HCT116 (cell line): ENCODE measurements around the gene ATP6V1B1. TPM values are rescaled to one million over a fixed set of nuclear protein-coding genes. Genes with fewer than 3 reads are reported as not detected.

ENCODE experiments used
- ATAC-seq: fragments of 200-7000 bp; cut with Tn5 transposase; 2 replicates; pipeline ENCODE4 v1.9.1; 2020; ENCODE audit warnings: mild to moderate bottlenecking, moderate library complexity
- BruUV-seq: library from RNA; stranded (reverse); fragments of 400-500 nt; replicated peaks from 2 replicates; lab custom pipeline; 2021; lab: Mats Ljungman, UMichigan
- CTCF ChIA-PET: fragments of 300-600 bp; sonication (Branson Sonifier 250); formaldehyde crosslinking; loops from one replicate; lab custom pipeline; 2021; ENCODE audit warnings: antibody characterized with exemption; lab: Charles Lee
- POLR2A ChIA-PET: fragments of 300-600, 350-600 bp; sonication (Branson Sonifier 250); formaldehyde crosslinking; loops from one replicate; lab custom pipeline; 2021; ENCODE audit warnings: antibody characterized with exemption; lab: Charles Lee
- RAD21 ChIA-PET, 2 experiments: fragments of 300-600 bp; sonication (Branson Sonifier 250); formaldehyde crosslinking; loops; one replicate each; lab custom pipeline; 2023; ENCODE audit warnings: low total read pairs in 2 of 2; ENCODE audit not compliant: uncharacterized antibody in 2 of 2, unreplicated experiment in 2 of 2, low non-redundant PET in 1 of 2; lab: Charles Lee
- DNase-seq: peaks from one replicate; pipeline ENCODE4 v3.0.0-alpha.2; 2010; ENCODE audit warnings: low read depth, low spot score
- H2AFZ ChIP-seq: fragments of 200-600 bp; shearing (Covaris generic), sonication (generic); 2 replicates; pipeline ENCODE4 v1.6.1; 2017; ENCODE audit warnings: low read depth, mixed run types, mixed read lengths, antibody characterized with exemption, low read length; ENCODE audit not compliant: poor library complexity, severe bottlenecking
- H3K27ac ChIP-seq: 2 replicates; pipeline ENCODE4 v1.5.1; 2012; ENCODE audit warnings: low read depth, low read length
- H3K27me3 ChIP-seq: fragments of 200-600 bp; sonication (generic); 2 replicates; pipeline ENCODE4 v1.6.1; 2016; ENCODE audit warnings: mixed run types, low read length, mixed read lengths; ENCODE audit not compliant: insufficient read depth
- H3K36me3 ChIP-seq, 2 experiments: fragments of 200-500 bp in 1 of 2; fragments of 200-600 bp in 1 of 2; sonication (Bioruptor generic) in 1 of 2; sonication (generic) in 1 of 2; 2 replicates each; pipeline versions ENCODE4 v1.5.1 to v1.6.1; 2014 to 2016; ENCODE audit warnings: low read length in 2 of 2, inconsistent platforms in 1 of 2, mixed read lengths in 1 of 2, mixed run types in 1 of 2; ENCODE audit not compliant: insufficient read depth in 2 of 2, control insufficient read depth in 1 of 2
- H3K4me1 ChIP-seq, 2 experiments: fragments of 200-600 bp in 1 of 2; sonication (generic) in 1 of 2; 2 replicates each; pipeline versions ENCODE4 v1.5.1 to v1.6.1; 2012 to 2017; ENCODE audit warnings: low read length in 2 of 2, inconsistent platforms in 1 of 2, mild to moderate bottlenecking in 1 of 2, mixed read lengths in 1 of 2, mixed run types in 1 of 2, moderate library complexity in 1 of 2; ENCODE audit not compliant: insufficient read depth in 2 of 2, control insufficient read depth in 1 of 2
- H3K4me2 ChIP-seq: fragments of 200-600 bp; sonication (generic); 2 replicates; pipeline ENCODE4 v1.6.1; 2017; ENCODE audit warnings: mixed run types, low read length, mixed read lengths
- H3K4me3 ChIP-seq, 2 experiments: fragments of 200-600 bp in 1 of 2; sonication (generic) in 1 of 2; replicated peaks in 1 of 2; 2 replicates each; pipeline ENCODE4 v1.5.1; 2011 to 2016; ENCODE audit warnings: low read length in 2 of 2, control low read depth in 1 of 2, low read depth in 1 of 2, mild to moderate bottlenecking in 1 of 2, mixed read lengths in 1 of 2, mixed run types in 1 of 2
- H3K79me2 ChIP-seq: fragments of 200-600 bp; sonication (generic); 2 replicates; pipeline ENCODE4 v1.6.1; 2017; ENCODE audit warnings: mild to moderate bottlenecking, mixed run types, low read length, moderate library complexity, mixed read lengths; ENCODE audit not compliant: insufficient read depth
- H3K9ac ChIP-seq: fragments of 200-600 bp; sonication (generic); 2 replicates; pipeline ENCODE4 v1.6.1; 2016; ENCODE audit warnings: low read length, mixed read lengths
- H3K9me2 ChIP-seq: fragments of 200-600 bp; sonication (generic), shearing (Covaris generic); 2 replicates; pipeline ENCODE4 v1.6.1; 2017; ENCODE audit warnings: mixed run types, mild to moderate bottlenecking, moderate library complexity; ENCODE audit not compliant: insufficient read depth
- H3K9me3 ChIP-seq, 2 experiments: fragments of 200-500 bp in 1 of 2; fragments of 200-600 bp in 1 of 2; sonication (Bioruptor generic) in 1 of 2; sonication (generic) in 1 of 2; 2 replicates each; pipeline ENCODE4 v1.6.1; 2014 to 2017; ENCODE audit warnings: low read length in 2 of 2, mixed read lengths in 2 of 2, inconsistent platforms in 1 of 2, low read depth in 1 of 2, mild to moderate bottlenecking in 1 of 2, mixed run types in 1 of 2, moderate library complexity in 1 of 2; ENCODE audit not compliant: control insufficient read depth in 1 of 2, insufficient read depth in 1 of 2
- H4K20me1 ChIP-seq: fragments of 200-600 bp; sonication (generic), shearing (Covaris generic); 2 replicates; pipeline ENCODE4 v1.6.1; 2017; ENCODE audit warnings: mixed run types, mild to moderate bottlenecking, moderate library complexity; ENCODE audit not compliant: insufficient read depth
- ATF3 ChIP-seq: IDR thresholded peaks from 2 replicates; pipeline ENCODE4 v1.6.1; 2012
- CBX3 ChIP-seq: IDR thresholded peaks from 2 replicates; pipeline ENCODE4 v1.6.1; 2012; ENCODE audit warnings: low read depth
- CEBPB ChIP-seq: IDR thresholded peaks from 2 replicates; pipeline ENCODE4 v1.6.1; 2012; ENCODE audit warnings: low read depth
- EGR1 ChIP-seq: IDR thresholded peaks from 2 replicates; pipeline ENCODE4 v1.6.1; 2012; ENCODE audit warnings: low read depth
- ELF1 ChIP-seq: IDR thresholded peaks from 2 replicates; pipeline ENCODE4 v1.6.1; 2012; ENCODE audit warnings: low read depth, borderline replicate concordance
- FOSL1 ChIP-seq: IDR thresholded peaks from 2 replicates; pipeline ENCODE4 v1.6.1; 2012; ENCODE audit warnings: low read depth
- JUND ChIP-seq: IDR thresholded peaks from 2 replicates; pipeline ENCODE4 v1.6.1; 2012
- POLR2AphosphoS5 ChIP-seq: IDR thresholded peaks from 2 replicates; pipeline ENCODE4 v1.6.1; 2011; ENCODE audit warnings: mild to moderate bottlenecking, low read depth, low read length, moderate library complexity
- REST ChIP-seq: IDR thresholded peaks from 2 replicates; pipeline ENCODE4 v1.6.1; 2012; ENCODE audit warnings: low read depth
- SIN3A ChIP-seq: IDR thresholded peaks from 2 replicates; pipeline ENCODE4 v1.6.1; 2012; ENCODE audit warnings: low read depth
- SRF ChIP-seq: IDR thresholded peaks from 2 replicates; pipeline ENCODE4 v1.6.1; 2012; ENCODE audit warnings: low read depth
- TCF7L2 ChIP-seq: IDR thresholded peaks from 2 replicates; pipeline ENCODE4 v1.7.0; 2011; ENCODE audit warnings: borderline replicate concordance, inconsistent platforms; ENCODE audit not compliant: insufficient read depth, insufficient read length; ENCODE audit errors: extremely low read depth
- ZBTB33 ChIP-seq: IDR thresholded peaks from 2 replicates; pipeline ENCODE4 v1.6.1; 2011; ENCODE audit warnings: mild to moderate bottlenecking, low read length, moderate library complexity; ENCODE audit not compliant: insufficient replicate concordance; ENCODE audit errors: extremely low read depth
- ZFX ChIP-seq: fragments of 450-650 bp; IDR thresholded peaks from 2 replicates; pipeline ENCODE4 v1.6.1; 2017
- intact Hi-C: fragments of 100-400 bp; cut with micrococcal nuclease; formaldehyde crosslinking; loops from 2 replicates; pipeline ENCODE4 v1.10.0; 2022
- total RNA-seq: library from RNA; stranded (reverse); gene quantifications from one replicate; pipeline ENCODE4 v1.2.1, GENCODE V29; 2021; ENCODE audit not compliant: unreplicated experiment

The ATP6V1B1 gene
- total RNA-seq, 1 experiment from 2014 or later: 0.74 TPM

- BruUV-seq: no TSS peak
- Histone ChIP-seq H3K4me1 (peaks cover 0 to 4% of the 10 kb centered on the region in 2 experiments; a peak in 1 of 4 replicates), H3K79me2 (no peaks in the 10 kb centered on the region)
- no peak for DNase-seq
- no peak for ATAC-seq
- TF ChIP-seq POLR2AphosphoS5 (no peak), FOSL1 (no peak), SIN3A (no peak), REST (no peak), JUND (no peak), TCF7L2 (no peak), SRF (no peak), CBX3 (no peak), ELF1 (no peak), ZFX (no peak), ZBTB33 (no peak), ATF3 (no peak), EGR1 (no peak), CEBPB (no peak)
- TF ChIP-seq, all 23 proteins: peak for 0
- Histone ChIP-seq H3K36me3 (no peaks in the 10 kb centered on the region; a peak in 1 of 4 replicates), H3K4me3 (no peak overlapping the region), H4K20me1 (no peaks in the 10 kb centered on the region), H3K27ac (no peak overlapping the region), H2AFZ (no peak overlapping the region), H3K27me3 (no peaks in the 10 kb centered on the region), H3K9ac (no peak overlapping the region), H3K9me3 (no peaks in the 10 kb centered on the region), H3K9me2 (no peaks in the 10 kb centered on the region), H3K4me2 (no peak overlapping the region)
- ChIA-PET POLR2A (no interaction called here), RAD21 (no interaction called here), CTCF (interaction anchor here (0.7 kb wide), 1 partner anchor 8 kb away, joined by 3 read pairs; no protein-coding TSS in a partner anchor)
- intact Hi-C loops: loop anchor here (10.0 kb wide), 1 partner anchor 635 kb away; the partner anchor contains the start of gene FAM136A
Observed at GRCh38 chr2:70939839-70940580, 4.3 kb downstream of the ATP6V1B1 start.
